ENCODE results near the gene RARRES1.

The RARRES1 gene

DNA sequence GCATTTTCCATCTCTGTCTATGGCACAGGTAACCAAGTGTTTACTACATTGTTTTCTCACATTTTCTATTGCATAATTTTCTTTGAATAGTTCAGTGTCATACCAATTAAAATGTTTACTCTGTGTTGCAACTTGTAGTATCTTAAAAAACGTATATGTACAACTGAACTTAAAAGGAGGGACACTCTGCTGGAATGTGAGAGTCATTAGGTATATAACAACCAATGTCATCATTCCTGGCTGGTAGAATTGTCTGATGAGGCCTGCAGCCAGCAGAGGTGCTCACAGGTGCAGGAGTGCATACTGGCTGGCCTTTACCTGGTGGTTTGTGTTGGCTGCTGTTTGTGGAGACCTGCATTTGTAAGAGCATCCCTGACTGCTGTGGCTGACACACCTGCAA lies 19.1 kb upstream of the RARRES1 start:
- Histone ChIP-seq H2AK5ac (ENCODE audit: low read depth, low read length) (no peak overlapping the region), H3K9me3 (replicated peaks in 1 of 2; ENCODE audit: control insufficient read depth in 2 of 2, insufficient read depth in 1 of 2, low read depth in 1 of 2, low read length in 2 of 2) (no peaks in the 10 kb centered on the region), H2BK12ac (ENCODE audit: low read length) (no peak overlapping the region), H3K4me2 (ENCODE audit: insufficient read depth, low read length, poor library complexity, severe bottlenecking) (no peak overlapping the region), H4K91ac (ENCODE audit: low read depth, low read length, poor library complexity) (no peak overlapping the region), H3K27me3 (ENCODE audit: control insufficient read depth in 3 of 3, insufficient read depth in 3 of 3, low read depth in 1 of 3, low read length in 3 of 3) (no peaks in the 10 kb centered on the region), H3K36me3 (replicated peaks in 1 of 2; ENCODE audit: control insufficient read depth in 2 of 2, insufficient read depth in 2 of 2, low read length in 2 of 2) (peaks cover 0 to 2% of the 10 kb centered on the region in 2 donors), H2BK120ac (ENCODE audit: low read depth, low read length) (no peak overlapping the region), H3K23ac (ENCODE audit: low read depth, low read length, poor library complexity) (no peak overlapping the region), H2BK5ac (ENCODE audit: low read length) (no peak overlapping the region), H3K27ac (replicated peaks; ENCODE audit: low read length) (no peak overlapping the region), H3K4ac (ENCODE audit: low read length) (no peak overlapping the region), H3K18ac (ENCODE audit: low read length) (no peak overlapping the region), H3K9ac (ENCODE audit: low read depth, low read length, poor library complexity) (no peak overlapping the region), H4K8ac (ENCODE audit: low read depth, low read length) (no peak overlapping the region), H3K14ac (ENCODE audit: low read length) (no peak overlapping the region), H3K4me1 (ENCODE audit: control insufficient read depth in 2 of 2, insufficient read depth in 1 of 2, low read depth in 1 of 2, low read length in 2 of 2) (no peaks in the 10 kb centered on the region), H2BK15ac (ENCODE audit: low read length) (no peak overlapping the region), H3K4me3 (ENCODE audit: low read length in 2 of 2) (no peak overlapping the region), H3K79me1 (ENCODE audit: low read depth, low read length) (no peaks in the 10 kb centered on the region), H2AFZ (ENCODE audit: low read length) (no peak overlapping the region)
- WGBS, 2 donors (ENCODE audit: extremely low coverage in 2 of 2, insufficient read length in 2 of 2, insufficient replicate concordance in 1 of 2): no CpG with 5 or more reads among the region's 1 CpG
- no peak for DNase-seq (ENCODE audit: low spot score)

GRCh38 chr3:158750016-158750415 lies 17.8 kb upstream of the RARRES1 start:
- WGBS, 2 donors (ENCODE audit: extremely low coverage in 2 of 2, insufficient read length in 2 of 2, insufficient replicate concordance in 1 of 2): no CpG with 5 or more reads among the region's 6 CpGs
- Histone ChIP-seq H3K14ac (ENCODE audit: low read length) (no peak overlapping the region), H3K23ac (ENCODE audit: low read depth, low read length, poor library complexity) (no peak overlapping the region), H2BK5ac (ENCODE audit: low read length) (no peak overlapping the region), H2AK5ac (ENCODE audit: low read depth, low read length) (no peak overlapping the region), H4K91ac (ENCODE audit: low read depth, low read length, poor library complexity) (no peak overlapping the region), H2AFZ (ENCODE audit: low read length) (no peak overlapping the region), H2BK15ac (ENCODE audit: low read length) (no peak overlapping the region), H3K18ac (ENCODE audit: low read length) (no peak overlapping the region), H3K4me2 (ENCODE audit: insufficient read depth, low read length, poor library complexity, severe bottlenecking) (no peak overlapping the region), H3K4me1 (ENCODE audit: control insufficient read depth in 2 of 2, insufficient read depth in 1 of 2, low read depth in 1 of 2, low read length in 2 of 2) (no peaks in the 10 kb centered on the region), H3K4ac (ENCODE audit: low read length) (no peak overlapping the region), H4K8ac (ENCODE audit: low read depth, low read length) (no peak overlapping the region), H2BK12ac (ENCODE audit: low read length) (no peak overlapping the region), H3K9ac (ENCODE audit: low read depth, low read length, poor library complexity) (no peak overlapping the region), H3K4me3 (ENCODE audit: low read length in 2 of 2) (no peak overlapping the region), H3K79me1 (ENCODE audit: low read depth, low read length) (no peaks in the 10 kb centered on the region), H3K36me3 (replicated peaks in 1 of 2; ENCODE audit: control insufficient read depth in 2 of 2, insufficient read depth in 2 of 2, low read length in 2 of 2) (peaks cover 0 to 2% of the 10 kb centered on the region in 2 donors), H2BK120ac (ENCODE audit: low read depth, low read length) (no peak overlapping the region), H3K27me3 (ENCODE audit: control insufficient read depth in 3 of 3, insufficient read depth in 3 of 3, low read depth in 1 of 3, low read length in 3 of 3) (no peaks in the 10 kb centered on the region), H3K27ac (replicated peaks; ENCODE audit: low read length) (no peak overlapping the region), H3K9me3 (replicated peaks in 1 of 2; ENCODE audit: control insufficient read depth in 2 of 2, insufficient read depth in 1 of 2, low read depth in 1 of 2, low read length in 2 of 2) (no peaks in the 10 kb centered on the region)
- no peak for DNase-seq (ENCODE audit: low spot score)

DNA sequence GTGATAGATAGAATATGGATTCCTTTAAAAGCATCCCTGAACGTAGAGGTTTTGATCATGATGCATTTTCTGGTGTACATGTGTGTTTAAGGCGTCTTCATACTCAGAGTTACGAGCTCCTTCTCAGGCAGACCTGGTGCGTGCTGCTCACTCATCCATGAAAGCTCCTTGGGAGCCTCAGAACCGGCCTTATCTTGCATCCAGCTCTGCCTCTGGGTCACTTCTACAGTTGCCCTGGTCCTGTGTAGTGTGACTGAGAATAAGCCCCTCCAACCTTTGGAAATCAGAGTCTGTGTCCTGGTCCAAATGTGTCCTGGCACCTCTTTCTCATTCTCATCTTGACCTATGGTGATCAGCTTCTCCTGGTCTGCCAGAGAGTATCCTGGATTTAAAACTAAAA lies 17.3 kb upstream of the RARRES1 start:
- Histone ChIP-seq H3K4me3 (ENCODE audit: low read length in 2 of 2) (no peak overlapping the region), H3K27me3 (ENCODE audit: control insufficient read depth in 3 of 3, insufficient read depth in 3 of 3, low read depth in 1 of 3, low read length in 3 of 3) (no peaks in the 10 kb centered on the region), H2AFZ (ENCODE audit: low read length) (no peak overlapping the region), H2BK5ac (ENCODE audit: low read length) (no peak overlapping the region), H4K91ac (ENCODE audit: low read depth, low read length, poor library complexity) (no peak overlapping the region), H3K14ac (ENCODE audit: low read length) (no peak overlapping the region), H3K9ac (ENCODE audit: low read depth, low read length, poor library complexity) (no peak overlapping the region), H3K79me1 (ENCODE audit: low read depth, low read length) (no peaks in the 10 kb centered on the region), H3K36me3 (replicated peaks in 1 of 2; ENCODE audit: control insufficient read depth in 2 of 2, insufficient read depth in 2 of 2, low read length in 2 of 2) (peaks cover 0 to 2% of the 10 kb centered on the region in 2 donors), H2BK120ac (ENCODE audit: low read depth, low read length) (no peak overlapping the region), H2AK5ac (ENCODE audit: low read depth, low read length) (no peak overlapping the region), H2BK15ac (ENCODE audit: low read length) (no peak overlapping the region), H3K23ac (ENCODE audit: low read depth, low read length, poor library complexity) (no peak overlapping the region), H3K4me2 (ENCODE audit: insufficient read depth, low read length, poor library complexity, severe bottlenecking) (no peak overlapping the region), H3K27ac (replicated peaks; ENCODE audit: low read length) (no peak overlapping the region), H2BK12ac (ENCODE audit: low read length) (no peak overlapping the region), H4K8ac (ENCODE audit: low read depth, low read length) (no peak overlapping the region), H3K4me1 (ENCODE audit: control insufficient read depth in 2 of 2, insufficient read depth in 1 of 2, low read depth in 1 of 2, low read length in 2 of 2) (no peaks in the 10 kb centered on the region), H3K4ac (ENCODE audit: low read length) (no peak overlapping the region), H3K9me3 (replicated peaks in 1 of 2; ENCODE audit: control insufficient read depth in 2 of 2, insufficient read depth in 1 of 2, low read depth in 1 of 2, low read length in 2 of 2) (no peaks in the 10 kb centered on the region), H3K18ac (ENCODE audit: low read length) (no peak overlapping the region)
- no peak for DNase-seq (ENCODE audit: low spot score)
- no CpG with 5 or more reads among the region's 5 CpGs for WGBS, 2 donors (ENCODE audit: extremely low coverage in 2 of 2, insufficient read length in 2 of 2, insufficient replicate concordance in 1 of 2)

DNA sequence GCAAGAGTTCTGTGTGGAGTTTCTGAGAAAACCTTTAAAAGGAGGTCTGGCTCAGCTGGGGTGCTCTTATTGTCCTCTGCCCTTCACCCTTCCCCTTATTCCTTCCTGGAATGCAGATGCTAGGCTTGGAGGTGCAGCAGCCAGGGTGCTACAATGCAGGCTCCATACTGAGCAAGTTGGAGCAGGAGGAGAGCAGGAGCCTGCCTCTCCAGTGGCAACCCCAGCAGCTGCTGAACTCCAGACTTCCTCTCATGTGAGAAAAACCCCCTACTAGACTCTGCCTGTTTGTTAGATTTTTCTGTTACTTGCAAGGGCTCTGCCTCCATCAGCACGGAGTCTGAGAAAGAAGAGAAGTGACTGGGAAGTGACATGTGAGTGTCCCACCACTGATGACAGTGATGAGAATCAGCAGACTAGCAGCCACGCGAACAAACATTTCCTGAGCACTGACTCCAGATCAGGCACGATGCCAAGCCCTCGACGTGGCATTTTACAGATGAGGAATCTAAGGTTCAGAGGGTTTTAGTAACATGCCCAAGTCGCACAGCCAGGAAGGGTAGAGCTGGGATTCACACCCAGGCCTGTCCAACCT lies 16.1 kb upstream of the RARRES1 start:
- H2BK12ac ChIP-seq (ENCODE audit: low read length): no peak overlapping the region
- no peaks in the 10 kb centered on the region for H3K79me1 ChIP-seq (ENCODE audit: low read depth, low read length)
- no peak overlapping the region for H2BK5ac ChIP-seq (ENCODE audit: low read length)
- H3K23ac ChIP-seq (ENCODE audit: low read depth, low read length, poor library complexity): no peak overlapping the region
- no peak overlapping the region for H2BK15ac ChIP-seq (ENCODE audit: low read length)
- H2AK5ac ChIP-seq (ENCODE audit: low read depth, low read length): no peak overlapping the region
- H3K9me3 ChIP-seq (replicated peaks in 1 of 2; ENCODE audit: control insufficient read depth in 2 of 2, insufficient read depth in 1 of 2, low read depth in 1 of 2, low read length in 2 of 2): no peaks in the 10 kb centered on the region
- H3K4me2 ChIP-seq (ENCODE audit: insufficient read depth, low read length, poor library complexity, severe bottlenecking): no peak overlapping the region
- no peak overlapping the region for H4K91ac ChIP-seq (ENCODE audit: low read depth, low read length, poor library complexity)
- no peak overlapping the region for H3K14ac ChIP-seq (ENCODE audit: low read length)
- H3K36me3 ChIP-seq (replicated peaks in 1 of 2; ENCODE audit: control insufficient read depth in 2 of 2, insufficient read depth in 2 of 2, low read length in 2 of 2): peaks cover 0 to 2% of the 10 kb centered on the region in 2 donors
- no peak overlapping the region for H4K8ac ChIP-seq (ENCODE audit: low read depth, low read length)
- no peak overlapping the region for H2BK120ac ChIP-seq (ENCODE audit: low read depth, low read length)
- H3K9ac ChIP-seq (ENCODE audit: low read depth, low read length, poor library complexity): no peak overlapping the region
- DNase-seq (ENCODE audit: low spot score): no peak
- no peak overlapping the region for H3K4ac ChIP-seq (ENCODE audit: low read length)
- no peak overlapping the region for H3K18ac ChIP-seq (ENCODE audit: low read length)
- no peak overlapping the region for H3K27ac ChIP-seq (replicated peaks; ENCODE audit: low read length)
- WGBS, 2 donors (ENCODE audit: extremely low coverage in 2 of 2, insufficient read length in 2 of 2, insufficient replicate concordance in 1 of 2): no CpG with 5 or more reads among the region's 7 CpGs
- H2AFZ ChIP-seq (ENCODE audit: low read length): no peak overlapping the region
- H3K27me3 ChIP-seq (ENCODE audit: control insufficient read depth in 3 of 3, insufficient read depth in 3 of 3, low read depth in 1 of 3, low read length in 3 of 3): no peaks in the 10 kb centered on the region
- H3K4me3 ChIP-seq (ENCODE audit: low read length in 2 of 2): no peak overlapping the region
- no peaks in the 10 kb centered on the region for H3K4me1 ChIP-seq (ENCODE audit: control insufficient read depth in 2 of 2, insufficient read depth in 1 of 2, low read depth in 1 of 2, low read length in 2 of 2)
